Endometrial microvascular endothelial cells (primary cell): ENCODE results near the gene CHKA. TPM values are rescaled to one million over a fixed set of nuclear protein-coding genes. Genes with fewer than 3 reads are reported as not detected.

Experiments used
- in situ Hi-C: cut with HindIII; loops from 2 replicates; pipeline ENCODE4 v1.10.0; 2017; ENCODE audit warnings: low sequenced_read_pairs, low pct_unique_long_range_greater_than_20kb; ENCODE audit errors: inconsistent ontology term
- total RNA-seq: library from RNA; depleted of rRNA; stranded (reverse); fragments of >200 nt; gene quantifications from one replicate; pipeline ENCODE4 v1.2.3, GENCODE V29; 2015; ENCODE audit errors: inconsistent ontology term

The CHKA gene
- total RNA-seq, 1 donor from 2014 or later = 22.2 TPM

DNA sequence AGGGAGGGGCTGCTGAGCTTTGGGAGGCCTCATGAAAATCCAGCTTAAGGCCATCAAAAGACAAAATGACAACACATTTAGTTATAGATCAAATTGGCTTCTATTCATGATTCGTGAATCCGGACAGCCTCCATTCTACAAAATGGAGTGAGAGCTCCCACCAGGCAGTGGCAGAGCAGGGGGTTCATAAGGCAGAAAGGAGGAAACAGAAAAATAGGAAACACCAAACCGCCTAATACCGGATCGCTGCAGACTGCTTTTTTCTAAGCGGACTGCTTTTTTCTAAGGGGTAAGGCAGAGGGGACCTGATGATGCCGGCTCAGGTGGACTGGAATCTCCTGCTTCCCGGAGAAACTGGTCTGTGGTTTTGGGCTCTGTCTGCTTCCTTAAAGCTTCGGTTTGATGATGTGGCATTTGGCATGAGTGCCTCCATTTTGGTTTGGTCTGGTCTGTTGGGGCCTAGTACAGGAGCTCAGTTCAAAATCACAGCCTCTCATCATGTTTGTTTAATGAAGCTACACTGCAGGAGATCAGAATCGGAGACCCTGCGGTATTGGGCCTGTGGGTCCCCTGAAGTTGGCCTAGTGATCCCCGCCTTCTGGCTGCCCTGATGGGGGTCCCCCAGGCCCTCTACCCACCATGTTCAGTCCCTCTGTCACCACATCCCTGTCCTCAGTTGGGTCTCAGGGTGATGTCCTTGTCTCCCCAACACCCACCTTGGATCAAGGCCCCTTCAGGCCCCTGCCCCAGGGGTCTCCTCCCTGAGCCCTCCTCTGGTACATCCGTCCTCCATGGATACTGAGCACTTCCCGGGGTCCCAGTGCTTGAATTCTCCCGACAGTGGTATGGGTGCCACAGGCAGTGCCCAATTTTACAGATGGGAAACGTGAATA, 109.9 kb downstream of the CHKA start:
- in situ Hi-C loops = no loop called here

DNA sequence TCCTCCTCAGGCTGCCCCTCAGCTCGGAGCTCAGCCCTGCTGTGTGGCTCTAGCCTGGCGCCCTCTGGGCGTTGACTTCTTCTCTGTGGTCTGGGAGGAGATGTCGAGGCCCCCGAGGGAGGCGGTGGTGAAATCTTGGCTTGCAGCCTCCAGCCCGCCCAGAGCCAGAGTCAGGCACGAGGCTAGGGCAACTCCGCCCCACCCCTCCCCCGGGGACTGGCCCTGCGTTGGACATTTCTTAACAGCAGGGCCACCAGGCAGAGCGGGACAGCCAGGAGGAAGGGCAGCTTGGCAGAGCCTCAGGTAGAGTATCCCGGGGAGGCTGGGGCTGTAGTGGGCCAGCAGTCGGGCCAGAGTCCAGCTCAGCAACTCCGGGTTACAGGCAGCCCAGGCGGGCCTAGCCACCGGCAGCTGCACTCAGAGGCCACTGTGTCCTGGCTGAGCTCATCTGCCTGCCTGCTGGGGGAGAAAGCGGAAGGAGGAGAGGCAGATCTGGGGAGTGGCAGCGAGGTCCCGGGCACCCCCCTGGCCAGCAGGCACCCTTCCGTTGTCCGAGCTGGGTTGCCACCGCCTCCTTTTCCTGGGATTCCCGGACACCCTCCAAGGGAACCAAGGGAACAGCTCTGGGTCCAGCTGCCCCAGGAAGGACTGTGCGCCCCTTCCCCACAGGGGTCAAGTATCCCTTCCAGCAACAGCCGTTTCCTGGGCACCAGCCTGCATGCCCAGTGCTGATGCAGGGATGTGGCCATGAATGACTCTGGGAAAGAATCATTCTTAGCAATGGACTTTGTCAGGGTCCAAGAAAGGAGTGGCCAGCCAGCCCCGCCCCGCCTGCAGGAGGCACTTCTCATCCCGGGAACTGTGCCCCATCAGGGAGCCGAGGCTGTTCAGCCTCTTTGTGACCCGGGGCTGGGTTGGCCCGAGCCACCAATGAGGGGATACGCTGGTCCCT, 110.8 kb downstream of the CHKA start, which contains the start of gene ALDH3B1:
Gene ALDH3B1 (plus strand): TSS at position 238 of the 952 bp plus-strand sequence. CDS start 4,971 bp downstream, outside the sequence.
- in situ Hi-C loops = no loop called here

DNA sequence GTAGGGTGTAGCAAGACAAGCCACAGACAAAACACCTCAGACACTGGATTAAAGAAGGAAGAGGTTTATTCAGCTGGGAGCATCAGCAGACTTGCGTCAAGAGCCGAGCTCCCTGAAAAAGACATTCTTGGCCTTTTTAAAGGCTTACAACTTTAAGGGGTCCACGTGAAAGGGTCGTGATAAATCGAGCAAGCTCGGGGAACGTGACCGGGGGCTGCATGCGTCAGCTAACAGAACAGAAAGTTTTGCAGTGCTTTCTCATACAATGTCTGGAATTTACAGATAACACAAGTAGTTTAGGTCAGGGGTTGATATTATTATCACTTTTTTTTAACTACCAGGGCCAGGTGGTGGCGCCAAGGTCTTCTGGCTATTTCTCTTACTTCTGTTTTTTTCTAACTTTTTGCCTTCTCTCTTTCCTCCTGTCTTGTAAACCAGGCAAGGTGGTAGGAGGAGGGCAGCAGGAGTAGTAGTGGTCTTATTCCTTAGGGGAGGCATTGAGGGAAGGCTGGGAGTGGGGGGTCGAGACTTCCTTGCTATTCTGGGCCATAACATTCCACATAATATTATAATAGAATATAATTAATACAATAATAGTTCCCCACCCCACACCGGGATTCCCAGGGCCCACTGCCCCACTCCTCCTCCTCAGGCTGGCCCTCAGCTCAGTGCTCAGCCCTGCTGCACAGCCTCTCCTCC, 111.6 kb downstream of the CHKA start:
- in situ Hi-C loops = no loop called here

DNA sequence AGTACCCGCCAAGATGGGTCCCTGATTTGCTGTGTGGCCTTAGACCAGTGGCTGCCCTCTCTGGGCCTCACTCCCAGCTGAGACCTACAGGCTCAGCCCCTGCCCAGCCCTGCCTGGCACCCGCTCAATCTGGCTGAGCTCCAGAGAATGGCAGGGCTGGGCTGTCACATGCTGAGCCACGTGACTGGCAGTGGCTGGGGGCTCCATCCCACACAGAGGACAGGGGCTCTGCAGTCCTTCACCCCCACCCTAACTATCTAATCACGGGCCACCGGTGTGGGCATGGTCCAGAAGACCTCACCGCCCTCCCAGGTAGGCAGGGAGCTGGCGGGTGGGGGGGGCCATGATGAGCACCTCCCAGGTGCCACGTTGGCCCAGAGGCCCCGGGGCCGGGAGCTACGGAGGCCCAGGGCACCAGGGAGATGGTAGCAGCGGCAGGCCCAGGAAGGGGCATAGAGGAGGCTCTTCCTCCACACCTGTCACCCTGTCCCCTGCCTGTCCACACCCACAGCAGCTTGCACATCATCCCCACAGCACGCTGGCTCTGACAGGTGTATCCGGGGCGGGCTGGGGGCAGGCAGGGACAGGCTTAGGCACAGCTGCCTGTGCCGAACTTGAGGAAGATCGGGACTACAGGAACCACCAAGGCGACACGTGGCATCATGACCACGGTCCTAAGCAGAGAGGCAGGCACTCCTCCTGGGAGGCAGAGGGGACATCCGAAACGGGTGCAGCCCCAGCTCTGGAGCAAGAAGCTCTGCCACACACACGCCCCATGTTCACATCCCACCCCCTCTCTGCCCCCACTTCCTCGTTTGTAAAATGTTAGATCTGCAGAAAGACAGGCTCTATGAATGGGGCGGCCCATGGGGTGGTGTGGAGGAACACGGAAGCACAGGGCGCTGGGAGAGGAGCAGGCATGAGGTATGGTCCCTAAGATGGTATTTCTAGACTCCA, 112.5 kb downstream of the CHKA start:
- in situ Hi-C loops = no loop called here

DNA sequence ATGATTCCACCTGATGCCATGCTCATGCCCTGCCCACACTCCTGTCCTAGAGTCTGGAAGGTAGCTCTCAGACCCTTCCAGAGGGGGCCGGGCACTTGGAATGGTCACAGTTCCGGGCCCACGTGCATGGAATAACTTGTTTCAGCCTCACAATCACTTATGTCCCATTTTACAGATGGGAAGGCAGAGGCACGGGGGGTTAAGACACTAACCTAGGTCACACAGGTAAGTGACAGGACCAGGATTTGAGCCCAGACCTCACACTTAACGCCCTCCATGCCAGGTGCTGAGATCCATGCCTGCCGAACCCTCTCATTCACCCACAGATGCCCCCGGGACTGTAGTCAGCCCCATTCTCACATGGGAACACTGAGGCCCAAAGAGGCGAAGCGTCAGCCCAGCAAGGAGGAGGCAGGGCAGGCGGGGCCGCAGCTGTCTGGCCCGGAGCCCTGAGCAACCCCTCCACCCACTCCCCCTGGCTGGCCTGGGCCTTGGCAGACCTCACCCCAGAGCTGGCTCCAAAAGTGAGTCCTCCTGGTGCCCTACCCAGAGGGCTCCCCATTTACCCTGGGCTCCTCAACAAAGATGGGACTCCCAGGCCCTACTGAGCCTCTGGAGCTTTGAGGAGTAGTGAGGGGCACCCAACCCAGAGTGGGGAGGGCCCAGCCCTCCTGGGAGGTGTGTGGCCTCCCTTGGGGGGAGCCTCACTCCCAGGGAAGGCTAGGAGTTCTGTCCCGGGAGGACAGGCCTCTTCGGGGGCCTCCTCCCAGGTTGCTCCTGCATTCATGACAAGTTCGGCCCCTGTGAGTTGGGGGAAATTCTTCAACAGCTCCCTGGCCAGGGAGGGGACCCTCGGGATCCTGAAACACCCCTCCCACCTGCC, 113.4 kb downstream of the CHKA start:
- in situ Hi-C loops = no loop called here

DNA sequence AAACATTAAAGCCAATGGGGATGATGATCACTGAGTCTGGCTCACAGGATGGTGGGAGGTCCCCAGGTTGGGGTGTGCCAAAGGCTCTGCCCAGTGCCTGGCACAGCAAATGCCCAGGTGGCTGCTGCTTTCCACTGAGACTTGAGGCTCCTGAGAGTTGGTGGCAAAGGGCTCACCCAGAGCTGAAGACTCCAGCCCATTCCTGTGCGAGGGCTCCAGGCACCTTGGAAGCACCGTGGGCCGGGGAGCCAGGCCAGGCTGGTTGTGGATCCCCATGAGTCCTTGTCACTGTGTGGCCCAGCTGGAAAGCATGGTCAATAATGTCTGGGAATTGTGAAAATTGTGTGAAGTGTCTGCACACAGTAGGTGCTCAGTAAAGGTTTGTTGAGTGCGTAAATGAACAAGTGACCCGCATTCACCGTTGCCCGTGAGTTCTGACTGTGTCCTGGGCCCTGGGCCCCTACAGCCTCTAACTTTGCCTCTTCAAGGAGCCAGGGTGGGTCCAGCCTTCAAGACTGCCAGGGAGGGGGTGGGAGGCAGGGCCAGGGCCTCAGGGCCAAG, 114.5 kb downstream of the CHKA start:
- in situ Hi-C loops = no loop called here

DNA sequence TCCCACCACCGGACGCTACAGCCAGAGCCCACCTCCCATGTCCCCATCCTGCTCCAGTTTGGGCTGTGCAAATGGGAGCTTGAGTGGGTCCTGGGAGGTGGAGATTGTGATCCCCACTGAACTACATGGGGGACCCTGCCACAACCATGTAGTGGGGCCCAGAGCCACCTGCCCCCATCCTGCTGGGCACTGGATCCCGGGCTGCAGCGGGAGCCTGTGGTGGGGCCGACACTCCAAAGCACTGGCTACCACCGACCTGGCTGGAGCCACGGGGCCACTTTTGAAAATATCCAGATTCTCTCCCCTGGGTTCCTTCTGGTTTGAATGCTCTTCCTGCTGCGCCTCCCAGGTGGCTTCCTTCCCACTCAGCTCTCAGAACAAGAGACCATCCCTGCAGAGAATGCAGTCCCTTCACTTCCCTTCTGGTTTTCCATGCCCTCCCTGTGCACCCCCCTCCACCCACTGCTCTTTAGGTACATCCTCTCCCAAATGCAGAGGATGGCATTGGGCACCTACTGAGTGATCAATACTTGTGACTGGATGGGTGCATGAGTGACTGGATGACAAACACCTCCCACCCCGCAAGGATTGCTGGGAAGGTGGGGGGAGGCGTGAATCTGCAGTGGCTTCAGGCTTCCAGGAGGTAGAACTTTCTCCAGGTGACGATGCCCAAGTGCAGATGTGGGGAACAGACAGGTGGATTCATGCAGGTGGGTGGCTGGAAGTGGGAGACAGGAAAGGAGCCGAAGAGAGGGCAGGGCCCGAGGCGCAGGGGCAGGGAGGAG, 116.4 kb downstream of the CHKA start:
- in situ Hi-C loops = no loop called here

DNA sequence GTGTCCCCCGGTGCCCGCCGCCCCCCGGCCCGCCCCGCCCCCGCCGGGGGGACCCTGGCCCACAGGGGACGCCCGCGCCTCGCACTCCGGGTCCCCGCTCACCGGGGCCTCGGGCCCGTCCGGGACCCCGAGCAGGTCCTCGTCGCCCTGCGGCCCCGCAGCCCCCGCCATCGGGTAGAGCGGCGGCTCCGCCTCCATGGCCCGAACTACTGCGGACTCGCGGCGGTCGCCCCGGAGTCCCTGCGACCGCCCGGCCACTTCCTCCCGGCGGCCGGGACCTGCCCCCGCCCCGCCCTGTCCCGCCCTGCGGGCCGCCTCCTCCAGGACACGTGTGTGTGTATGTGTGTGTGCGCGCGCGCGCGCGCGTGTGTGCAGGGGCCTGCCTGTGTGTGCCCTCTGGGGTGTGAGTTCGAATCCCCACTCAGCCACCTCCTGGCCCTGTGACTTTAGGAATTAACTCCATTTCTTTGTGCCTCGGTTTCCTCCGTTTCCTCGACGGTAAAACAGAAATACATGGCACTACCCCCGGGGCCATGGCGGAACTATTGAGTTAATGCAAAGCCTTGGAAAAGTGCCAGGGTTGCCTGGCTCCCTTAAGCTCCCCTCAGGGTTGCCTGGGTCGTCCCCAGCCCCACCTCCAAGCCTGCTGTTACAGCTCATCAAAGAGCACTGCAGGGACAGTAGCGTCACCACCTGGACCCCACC, 117.2 kb downstream of the CHKA start, which contains the start of gene UNC93B1:
Gene UNC93B1 (minus strand): TSS at position 252 of the 705 bp plus-strand sequence. CDS start 54 bp downstream, at position 198.
- in situ Hi-C loops = no loop called here

DNA sequence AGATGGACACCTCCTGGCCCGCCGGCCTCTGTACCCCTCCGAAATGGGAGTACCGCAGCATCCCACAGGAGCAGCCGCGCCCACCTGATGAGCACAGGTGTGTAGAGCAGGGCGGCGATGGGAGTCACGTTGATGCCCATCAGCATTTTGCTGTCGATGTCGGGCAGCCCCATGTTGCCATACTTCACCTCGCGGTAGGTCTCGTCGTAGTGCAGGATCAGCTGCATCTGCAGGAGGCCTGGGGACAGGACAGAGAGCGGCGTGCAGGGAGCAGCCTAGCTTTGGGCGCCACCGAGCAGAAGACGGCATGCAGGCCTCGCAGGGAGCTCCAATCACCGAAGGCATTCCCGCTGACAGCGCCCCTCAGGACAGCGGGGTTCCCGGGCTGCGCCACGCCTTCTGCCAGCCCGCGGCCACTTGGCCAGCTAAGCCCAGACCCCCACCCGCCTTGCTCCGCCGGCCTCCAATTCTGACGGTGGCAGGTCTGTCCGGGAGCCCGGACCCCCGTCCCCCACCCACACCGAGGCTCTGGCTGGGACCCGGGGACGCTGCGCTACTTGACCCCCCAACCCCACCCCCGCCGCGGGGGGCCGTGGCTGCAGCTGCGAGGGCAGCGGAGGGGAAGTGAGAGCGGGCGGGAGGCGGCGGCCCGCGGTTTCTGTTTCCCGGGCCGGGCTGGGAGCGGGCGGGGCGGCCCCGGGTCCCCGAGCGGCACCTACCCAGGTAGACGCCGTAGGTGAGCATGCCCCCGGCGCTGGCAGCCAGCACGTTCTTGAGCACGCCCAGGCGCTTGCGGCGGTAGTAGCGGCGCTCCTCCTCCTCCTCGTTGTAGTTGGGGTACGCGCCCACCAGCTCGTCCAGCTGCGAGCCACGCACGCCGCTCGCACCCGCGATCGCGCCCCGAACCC, 118.0 kb downstream of the CHKA start:
- in situ Hi-C loops = no loop called here

Other genes with a start within 250 kb of the CHKA start
- gene UNC93B1, start 117.3 kb downstream of the CHKA start, total RNA-seq = 11.9 TPM
- 0.09 TPM for gene ALDH3B1, start 111.1 kb downstream of the CHKA start, total RNA-seq
- 204 TPM for gene NDUFS8, start 90.7 kb downstream of the CHKA start, total RNA-seq
- 104 TPM for gene TCIRG1, start 82.4 kb downstream of the CHKA start, total RNA-seq
- 10.8 TPM for gene KMT5B, start 91.9 kb upstream of the CHKA start, total RNA-seq
- 38.4 TPM for gene C11orf24, start 150.6 kb upstream of the CHKA start, total RNA-seq
- gene LRP5, start 191.2 kb upstream of the CHKA start, total RNA-seq = 4.8 TPM